Measurements from ENCODE around the gene ABLIM3.

ABLIM3 gene
- total RNA-seq, result 0 to 0.13 reads per million in 2 donors

DNA sequence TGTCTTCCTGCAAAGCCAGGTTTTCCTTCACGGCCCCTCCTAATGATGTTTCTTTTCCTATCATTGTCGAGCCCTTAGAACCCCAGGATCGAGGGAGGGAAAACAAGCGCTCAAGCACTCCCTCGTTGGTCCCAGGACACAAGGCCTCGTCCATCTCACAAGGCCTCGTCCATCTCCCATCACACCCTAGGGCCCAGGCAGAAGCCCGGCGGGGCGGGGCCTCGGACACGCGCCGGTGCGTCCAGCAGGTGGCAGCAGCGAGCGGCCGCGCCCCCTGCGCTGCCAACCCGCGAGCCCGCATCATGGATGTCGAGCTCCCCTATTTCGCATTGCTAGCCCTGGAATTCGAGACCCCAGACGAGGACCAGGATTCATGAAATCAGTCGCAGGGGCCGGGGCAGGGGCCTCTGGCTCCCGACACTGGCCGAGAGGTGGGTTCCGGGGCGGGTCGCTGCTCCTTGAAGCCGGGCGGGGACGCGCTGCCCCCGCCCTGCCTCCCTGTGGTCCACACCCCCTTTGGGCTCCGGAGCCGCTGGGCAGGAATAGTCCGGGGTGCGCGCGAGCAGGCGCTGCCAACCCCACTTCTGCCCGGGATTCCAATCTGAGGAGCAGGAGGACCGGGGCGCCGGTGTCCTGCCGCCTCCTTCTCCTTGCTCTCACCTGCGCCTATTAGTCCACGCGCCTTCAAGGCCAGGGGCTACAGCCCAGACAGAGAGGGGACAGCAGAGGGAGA is at the start of gene ABLIM3:
TSS of gene ABLIM3 (plus strand) at position 270 of the 733 bp plus-strand sequence. CDS start 603 bp downstream, outside the sequence.
- DNase-seq, result peak; percentile 44

DNA sequence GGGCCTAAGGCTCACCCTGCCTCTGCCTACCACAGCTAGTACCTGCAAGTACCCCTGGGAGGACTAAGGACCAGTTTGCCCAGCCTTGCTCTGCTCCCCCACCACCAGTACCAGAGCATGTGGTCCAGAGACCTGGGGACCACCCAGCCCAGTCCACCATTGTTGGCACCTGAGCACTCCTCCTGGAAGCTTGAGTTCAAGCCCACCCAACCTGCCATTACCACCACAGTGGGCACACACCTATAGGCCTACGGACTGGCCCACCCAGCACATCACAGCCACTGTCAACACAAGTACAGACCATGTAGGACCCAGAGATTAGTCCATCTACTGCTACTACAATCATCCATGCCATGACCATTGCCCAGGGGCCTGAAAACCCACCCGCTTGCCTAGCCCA is 47.7 kb upstream of the ABLIM3 start:
- DNase-seq, result no peak

DNA sequence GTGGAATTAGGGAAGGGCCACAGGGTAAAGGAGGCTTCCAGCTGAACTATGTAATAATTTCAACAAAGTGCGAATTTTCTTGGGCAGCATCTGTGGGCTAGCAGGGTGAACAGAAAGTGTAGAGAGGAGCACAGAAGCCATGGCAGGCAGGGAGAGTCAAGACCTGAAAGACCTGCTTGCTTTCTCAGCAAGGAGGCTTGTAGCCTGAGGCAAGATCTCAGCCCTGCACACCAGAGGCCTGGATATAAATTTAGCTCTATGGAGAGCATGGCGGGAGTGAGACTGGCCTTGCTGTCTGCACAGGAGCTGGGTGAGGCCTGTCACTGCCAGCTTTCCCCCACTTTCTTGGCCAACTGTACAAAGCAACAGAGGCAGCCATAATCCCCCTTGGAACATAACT is 46.3 kb upstream of the ABLIM3 start:
- no peak for DNase-seq

DNA sequence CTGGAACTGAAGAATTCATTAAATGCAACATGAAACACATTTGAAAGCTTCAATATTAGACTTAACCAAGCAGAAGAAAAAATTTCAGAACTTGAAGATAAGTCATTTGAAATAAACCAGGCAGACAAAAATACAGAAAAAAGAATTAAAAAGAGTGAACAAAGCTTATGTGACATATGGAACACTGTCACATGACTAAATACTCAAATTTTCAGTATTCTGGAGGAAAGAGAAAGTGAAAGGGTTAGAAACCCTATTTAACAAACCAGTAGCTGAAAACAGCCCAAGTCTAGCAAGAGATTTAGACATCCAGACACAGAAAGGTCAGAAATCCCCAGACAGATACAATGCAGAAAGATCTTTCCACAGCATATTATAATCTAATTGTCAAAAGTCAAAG is 41.4 kb upstream of the ABLIM3 start:
- no peak for DNase-seq

DNA sequence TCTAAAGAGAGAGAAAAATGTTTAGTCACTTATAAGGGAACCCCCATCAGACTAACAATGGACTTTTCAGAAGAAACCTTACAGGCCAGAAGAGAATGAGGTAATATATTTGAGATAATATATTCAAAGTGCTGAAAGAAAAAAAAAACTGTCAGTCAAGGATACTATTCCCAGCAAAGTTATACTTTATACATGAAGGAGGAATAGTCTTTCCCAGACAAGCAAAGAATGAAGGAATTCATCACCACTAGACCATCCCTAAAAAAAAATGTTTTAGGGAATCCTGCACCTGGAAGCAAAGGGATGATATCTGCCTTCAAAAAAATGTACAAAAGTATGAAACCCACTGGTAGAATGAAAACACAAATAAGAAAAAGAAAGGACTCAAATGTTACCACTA is 41.0 kb upstream of the ABLIM3 start:
- no peak for DNase-seq

DNA sequence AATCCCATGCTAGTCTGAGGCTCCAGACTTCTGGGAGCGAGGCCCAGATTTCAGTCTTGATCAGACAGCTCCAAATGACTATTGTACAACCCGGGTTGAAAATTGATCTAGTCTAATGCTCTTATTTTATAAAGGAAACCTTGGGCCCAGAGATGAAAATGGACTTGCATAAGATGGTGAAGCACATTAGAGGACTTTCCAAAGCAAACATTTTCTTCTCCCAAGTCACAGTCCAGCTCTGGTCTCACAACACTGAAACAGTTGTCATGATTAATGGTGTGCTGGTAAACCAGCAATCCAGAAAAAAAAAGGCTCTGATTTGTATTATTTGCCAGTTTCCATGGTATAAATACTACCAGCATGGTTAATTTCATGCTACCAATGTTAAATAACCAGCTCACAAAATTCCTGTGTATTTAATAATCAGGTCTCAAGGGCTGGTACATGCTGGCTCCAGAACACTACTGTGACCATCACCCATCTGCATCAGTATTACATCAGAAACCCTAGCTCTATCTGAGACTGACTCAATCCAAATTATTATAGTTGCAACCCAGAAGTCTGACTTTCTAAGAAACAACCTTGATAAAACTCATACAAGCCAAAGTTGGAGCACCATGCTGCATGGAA is 32.5 kb upstream of the ABLIM3 start:
- no peak for DNase-seq

DNA sequence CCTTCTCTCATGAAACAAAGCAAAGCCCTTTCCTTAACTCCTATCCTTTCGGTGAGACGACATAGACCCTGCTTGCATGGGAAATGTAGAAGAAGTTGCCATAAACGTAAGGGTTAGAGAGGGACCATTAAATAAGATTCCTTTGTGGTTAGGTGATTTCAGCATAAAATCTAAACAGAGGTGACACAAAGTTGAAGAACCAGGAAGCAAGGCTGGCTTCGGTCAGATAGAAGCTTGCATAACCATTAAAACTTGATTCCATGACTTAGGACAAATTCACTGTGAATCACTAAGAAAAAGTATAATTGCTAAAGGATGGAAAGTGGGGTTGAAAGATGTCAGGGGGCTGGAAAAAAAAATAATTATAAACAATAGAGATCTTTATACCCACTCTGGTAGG is 30.9 kb upstream of the ABLIM3 start:
- no peak for DNase-seq

DNA sequence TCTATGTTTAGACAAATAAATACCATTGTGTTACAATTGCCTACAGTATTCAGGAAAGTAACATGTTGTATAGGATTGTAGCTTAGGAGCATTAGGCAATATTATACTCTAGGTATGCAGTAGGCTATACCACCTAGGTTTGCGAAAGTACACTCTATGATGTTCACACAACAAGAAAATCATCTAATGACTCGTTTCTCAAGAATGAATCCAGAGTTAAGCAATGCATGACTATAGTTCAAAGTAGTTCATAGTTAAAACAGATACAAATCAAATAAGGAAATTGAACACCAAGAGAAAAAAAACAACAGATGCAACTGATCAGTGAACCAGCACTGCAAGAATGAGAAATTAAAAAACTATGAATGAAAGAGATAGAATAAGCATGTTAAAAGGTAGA is 27.6 kb upstream of the ABLIM3 start:
- DNase-seq, result no peak

DNA sequence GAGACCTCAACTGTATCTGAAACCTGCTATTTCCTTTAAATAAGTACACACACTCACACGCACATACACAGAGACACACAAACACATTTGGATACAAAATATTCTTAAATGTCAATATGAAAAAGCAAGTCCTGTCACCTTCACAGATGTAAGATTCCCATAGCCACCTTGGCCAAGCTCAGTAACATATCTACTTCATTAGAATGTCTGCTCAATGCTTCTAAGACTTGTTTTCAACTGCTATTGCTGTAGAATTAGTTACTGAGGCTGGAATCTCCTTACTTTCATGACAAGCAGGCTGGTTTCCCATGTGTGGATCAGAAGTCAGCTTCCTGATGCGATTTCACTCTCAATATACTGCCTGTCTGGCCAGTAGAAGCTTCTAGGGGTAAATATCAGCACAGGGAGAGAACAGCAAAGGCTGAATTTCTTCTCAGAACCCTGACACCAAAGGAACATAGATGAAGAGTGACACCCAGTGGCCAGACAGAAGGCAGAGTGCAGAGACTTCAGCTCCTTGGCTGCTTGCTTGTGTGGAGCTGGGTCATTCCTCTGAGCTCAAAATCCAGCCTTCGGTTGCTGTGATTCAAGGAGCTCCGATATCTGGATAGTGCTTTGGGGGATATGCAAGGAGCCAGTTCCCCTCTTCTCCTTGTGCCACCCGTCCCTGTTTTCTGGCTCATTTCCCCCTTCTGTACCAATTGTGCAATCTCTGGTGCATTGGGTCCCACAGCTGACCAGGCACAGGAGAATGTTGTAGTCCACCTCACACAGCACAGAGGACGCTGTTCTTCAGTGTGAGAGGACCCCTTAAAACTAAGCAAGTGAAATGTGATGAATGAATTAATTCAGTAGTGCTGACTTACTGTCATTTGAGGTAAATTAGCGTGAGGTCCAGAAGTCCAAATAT is 26.6 kb upstream of the ABLIM3 start:
- DNase-seq, result no peak

DNA sequence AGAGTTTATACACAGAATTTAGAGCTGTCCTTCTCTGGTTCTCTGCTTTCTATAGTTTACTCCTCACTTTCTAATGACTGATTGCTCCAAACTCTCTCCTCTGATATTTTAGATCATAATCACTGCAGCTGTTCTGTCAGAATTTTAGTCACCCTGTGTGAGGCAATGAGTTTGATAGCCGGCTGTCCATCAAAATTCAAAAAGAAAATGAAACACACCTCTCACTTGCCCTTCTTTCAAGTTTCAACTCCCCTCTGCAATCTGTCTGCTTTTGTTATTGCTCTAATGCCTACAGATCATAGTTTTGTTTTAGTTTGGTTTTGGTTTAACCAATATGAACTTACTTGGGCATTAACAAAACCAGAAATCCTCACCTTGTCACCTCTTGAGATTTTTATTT is 23.3 kb upstream of the ABLIM3 start:
- no peak for DNase-seq

DNA sequence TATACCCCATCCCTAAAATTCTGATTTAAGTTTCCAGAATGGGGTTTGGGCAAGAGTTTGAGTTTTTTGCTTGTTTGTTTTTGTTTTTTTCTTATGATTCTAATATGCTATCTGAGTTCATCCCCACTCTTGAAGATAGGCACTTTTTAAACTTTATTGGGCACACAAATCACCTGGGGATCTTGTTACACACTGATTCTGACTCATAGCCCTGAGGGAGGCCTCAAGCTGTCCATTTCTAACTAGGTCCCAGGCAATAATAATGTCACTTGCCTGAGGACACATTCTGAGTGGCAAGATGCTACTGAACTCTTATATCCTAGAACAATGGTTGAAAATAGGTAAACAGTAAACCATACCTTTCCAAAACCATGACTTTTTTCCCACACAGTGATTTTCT is 22.8 kb upstream of the ABLIM3 start:
- no peak for DNase-seq

DNA sequence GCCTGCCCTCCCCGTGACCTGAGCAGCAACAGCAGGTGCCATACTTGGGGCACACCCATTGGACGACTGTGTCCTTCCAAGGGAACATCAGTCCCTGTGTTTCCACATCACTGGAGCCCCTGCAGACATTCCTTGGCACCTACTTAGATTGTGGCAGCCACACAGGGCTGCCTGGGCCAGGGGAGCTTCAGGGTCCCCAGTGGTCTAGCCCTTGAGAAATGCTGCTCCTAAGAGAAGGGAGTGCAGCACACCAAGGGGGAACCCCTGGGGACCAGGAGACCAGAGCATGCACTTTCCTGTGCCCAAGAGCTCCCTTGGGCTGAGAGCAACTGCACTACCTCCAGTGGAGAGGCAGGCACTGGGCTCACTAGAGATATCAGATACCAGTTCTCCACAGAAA is 20.1 kb upstream of the ABLIM3 start:
- DNase-seq, result no peak

DNA sequence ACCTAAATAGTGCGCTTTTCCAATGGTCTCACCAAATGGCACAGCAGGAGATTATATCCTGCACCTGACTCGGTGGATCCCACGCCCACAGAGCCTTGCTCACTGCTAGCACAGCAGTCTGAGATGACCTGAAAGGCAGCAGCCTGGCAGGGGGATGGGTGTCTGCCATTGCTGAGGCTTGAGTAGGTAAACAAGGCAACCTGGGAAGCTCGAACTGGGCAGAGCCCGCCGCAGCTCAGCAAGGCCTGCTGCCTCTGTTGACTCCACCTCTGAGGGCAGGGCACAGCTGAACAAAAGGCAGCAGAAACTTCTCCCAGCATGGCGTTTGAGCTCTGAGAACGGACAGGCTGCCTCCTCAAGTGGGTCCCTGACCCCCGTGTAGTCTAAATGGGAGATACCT is 18.1 kb upstream of the ABLIM3 start:
- DNase-seq, result no peak

DNA sequence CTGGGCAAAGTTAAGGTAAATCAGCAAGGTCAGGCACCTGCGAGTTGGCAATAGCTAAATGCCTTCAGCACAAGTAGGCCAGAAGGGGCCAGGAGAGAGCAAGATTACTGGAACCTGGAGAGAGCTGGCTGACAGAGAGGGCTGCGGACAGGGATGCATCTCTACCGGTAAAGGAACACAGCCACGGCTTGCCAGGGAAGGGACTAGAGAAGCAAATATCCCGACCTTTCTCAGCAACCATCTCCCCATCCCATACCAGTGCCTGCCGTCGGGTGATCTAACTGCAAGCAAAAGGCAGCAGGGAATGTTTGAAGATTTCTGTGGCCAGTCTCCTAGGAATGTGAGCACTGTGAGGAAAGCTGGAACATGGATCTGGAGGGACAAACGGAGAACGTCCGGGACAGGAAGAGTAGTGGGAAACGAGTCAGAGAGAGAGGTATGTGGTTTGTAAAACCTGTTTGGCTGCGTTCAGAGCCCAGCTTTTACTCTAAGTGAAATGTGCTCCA is 15.9 kb upstream of the ABLIM3 start:
- no peak for DNase-seq

DNA sequence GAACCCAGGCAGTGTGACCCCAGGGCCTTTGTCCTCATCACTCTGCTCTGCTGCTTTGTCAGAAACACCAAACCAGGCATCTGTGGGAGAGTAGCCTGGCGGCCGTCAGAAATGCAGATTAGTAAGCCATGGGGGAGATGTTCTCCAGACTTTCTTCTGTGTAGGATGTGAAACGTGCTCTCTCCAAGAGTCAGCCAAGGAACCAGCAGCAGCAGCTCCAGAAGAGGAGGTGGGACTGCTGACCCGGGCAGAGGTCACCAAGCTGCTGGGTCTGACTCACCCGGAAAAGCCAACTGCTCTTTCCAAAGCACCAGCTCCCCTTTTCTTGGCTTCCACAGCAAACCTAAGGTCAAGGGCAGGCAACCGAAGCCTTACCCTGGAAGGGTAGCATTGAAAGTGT is 14.4 kb upstream of the ABLIM3 start:
- DNase-seq, result no peak

DNA sequence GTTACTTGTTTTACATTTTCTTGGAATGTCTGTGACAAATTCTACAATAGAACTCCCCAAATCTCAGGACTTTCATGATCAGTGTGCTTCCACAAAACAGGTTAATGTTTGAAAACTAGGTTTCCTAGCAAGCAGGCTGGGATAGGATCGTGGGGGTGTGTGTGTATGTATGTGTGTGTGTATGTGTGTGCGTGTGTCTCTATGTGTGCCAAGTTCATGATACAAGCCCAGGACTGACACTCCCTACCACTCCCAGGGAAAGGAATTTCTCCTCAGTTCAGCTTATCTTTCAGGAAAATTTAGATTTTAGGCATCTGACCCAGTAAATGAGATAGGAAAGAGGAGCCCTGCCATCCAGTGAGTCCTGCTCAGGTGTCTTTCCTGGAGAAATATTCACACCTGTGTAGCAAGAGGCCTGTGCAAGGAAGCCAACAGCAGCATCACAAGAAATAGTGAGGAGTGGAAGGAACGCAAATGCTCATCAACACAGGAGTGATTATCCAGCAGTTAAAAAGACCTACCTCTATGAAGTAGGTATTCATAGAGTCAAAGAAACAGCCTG is 13.8 kb upstream of the ABLIM3 start:
- DNase-seq, result no peak

DNA sequence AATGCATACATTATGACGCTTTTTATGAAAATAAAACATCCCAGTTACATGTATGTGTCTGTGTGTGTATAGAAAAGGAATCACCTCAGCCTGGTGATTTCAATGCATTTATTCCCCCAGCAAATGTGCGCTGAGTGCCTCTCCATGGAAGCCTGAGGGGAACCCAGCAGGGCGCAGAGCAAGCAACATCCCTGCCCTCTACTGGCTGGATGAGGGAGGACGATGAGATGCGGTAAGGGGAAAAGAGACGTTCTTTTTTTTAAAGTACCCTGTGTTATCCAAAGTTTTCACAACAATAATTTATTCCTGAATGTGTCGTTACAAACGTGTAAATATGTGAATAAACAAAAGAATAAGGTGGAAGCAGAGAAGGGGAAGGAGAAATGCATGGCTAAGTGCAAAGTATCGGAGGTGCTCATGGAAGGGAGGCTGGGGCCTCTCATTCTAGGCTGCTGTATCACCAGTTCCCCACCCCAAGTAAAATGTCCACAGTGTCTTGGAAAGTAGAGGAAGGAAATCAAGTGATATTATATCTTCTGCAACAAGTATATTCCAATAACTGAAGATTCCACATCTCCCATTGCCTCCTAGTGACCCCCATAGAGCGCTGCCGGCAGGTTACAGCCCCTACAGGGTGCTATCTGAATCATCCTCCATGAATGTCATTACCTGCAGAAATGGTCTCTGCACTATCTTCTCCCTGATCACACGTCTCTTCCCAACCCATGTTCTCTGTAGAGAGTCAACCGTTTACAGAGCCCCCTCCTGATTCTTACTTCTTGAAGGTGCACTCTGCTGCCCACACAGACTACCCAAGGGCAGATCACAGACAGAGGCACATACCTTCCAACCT is 13.0 kb upstream of the ABLIM3 start:
- DNase-seq, result no peak

DNA sequence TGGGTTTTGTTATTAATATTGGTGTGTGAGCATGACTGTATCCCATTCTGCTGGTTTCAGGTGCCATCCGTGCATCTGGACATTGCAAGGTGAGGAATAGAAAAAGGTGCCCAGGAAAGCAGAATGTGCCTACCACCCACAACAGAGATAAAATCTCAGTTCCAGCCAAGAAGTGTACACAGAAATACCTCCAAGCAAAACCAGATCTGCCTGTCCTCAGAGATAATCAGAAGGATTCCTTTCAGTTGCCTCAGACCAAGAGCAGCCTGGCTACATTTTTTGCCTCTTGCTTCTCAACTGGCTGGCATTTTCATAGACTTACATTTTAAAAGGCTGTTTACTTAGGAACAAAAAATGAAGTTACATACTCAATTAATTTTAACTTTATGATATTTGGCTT is 12.1 kb upstream of the ABLIM3 start:
- DNase-seq, result no peak

DNA sequence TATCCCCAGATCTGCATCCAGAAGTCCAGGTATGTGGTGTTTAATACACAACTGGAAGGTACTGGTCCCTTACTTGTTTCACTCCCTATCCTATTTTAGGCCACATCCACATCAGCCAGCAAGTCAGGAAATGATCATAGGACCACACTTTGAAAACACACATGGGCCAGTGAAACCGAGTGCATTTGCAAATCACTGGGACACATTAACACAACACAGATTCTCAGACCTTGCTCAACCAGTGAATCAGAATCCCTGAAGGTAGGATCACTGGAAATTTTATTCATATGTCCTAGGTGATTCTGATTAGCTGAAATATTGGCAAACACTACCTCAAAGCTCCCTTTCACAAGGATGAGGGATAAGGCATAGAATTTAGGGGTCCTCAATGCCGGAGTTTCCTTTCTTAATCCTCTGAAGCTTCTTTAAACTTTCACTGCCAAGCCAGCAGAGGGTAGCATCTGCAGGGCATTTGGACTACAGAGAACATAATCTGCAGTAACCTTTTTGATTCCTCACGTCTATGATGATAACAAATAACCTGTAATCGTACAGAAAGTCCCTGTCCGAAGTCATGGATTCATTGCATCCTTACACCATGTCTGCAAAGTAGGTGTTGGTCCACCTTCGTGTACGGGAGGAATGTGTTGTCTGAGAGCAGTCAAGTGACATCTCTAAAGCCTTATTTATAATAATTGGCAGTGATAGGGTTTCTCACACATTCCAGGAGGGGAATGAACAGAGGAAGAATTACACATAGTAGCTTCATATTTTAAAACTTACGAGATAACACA is 11.0 kb upstream of the ABLIM3 start:
- no peak for DNase-seq

DNA sequence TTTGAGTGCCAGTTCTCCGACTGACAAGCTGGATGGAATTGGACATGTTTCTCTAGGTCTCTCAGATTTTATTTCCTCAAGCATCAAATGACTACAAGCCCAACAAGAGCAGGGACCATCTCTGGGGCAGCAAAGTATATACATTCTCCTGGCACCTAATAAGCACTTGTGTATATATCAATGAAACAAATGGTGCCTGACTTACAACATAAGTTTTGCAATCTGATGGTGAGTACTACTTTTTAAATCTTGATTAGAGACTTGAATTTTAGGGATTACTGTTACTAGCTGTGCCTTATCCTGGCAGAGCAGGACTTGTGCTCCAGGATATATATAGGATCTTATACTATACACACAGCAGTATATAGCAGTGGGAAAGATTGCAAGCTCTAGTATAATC is 8.8 kb upstream of the ABLIM3 start:
- DNase-seq, result no peak
